NB4 (cell line): Measurements from ENCODE around the gene ZBTB43.

Source experiments
- MYC ChIP-seq: IDR thresholded peaks from 2 replicates; pipeline ENCODE4 v1.6.1; 2011; ENCODE audit warnings: low read depth, low read length
- TF ChIP-seq, protein P1 (sequence below): IDR thresholded peaks from one replicate; pipeline ENCODE4 v1.5.1; 2012; ENCODE audit warnings: low read depth, low read length

- TF ChIP-seq, protein P1, sequence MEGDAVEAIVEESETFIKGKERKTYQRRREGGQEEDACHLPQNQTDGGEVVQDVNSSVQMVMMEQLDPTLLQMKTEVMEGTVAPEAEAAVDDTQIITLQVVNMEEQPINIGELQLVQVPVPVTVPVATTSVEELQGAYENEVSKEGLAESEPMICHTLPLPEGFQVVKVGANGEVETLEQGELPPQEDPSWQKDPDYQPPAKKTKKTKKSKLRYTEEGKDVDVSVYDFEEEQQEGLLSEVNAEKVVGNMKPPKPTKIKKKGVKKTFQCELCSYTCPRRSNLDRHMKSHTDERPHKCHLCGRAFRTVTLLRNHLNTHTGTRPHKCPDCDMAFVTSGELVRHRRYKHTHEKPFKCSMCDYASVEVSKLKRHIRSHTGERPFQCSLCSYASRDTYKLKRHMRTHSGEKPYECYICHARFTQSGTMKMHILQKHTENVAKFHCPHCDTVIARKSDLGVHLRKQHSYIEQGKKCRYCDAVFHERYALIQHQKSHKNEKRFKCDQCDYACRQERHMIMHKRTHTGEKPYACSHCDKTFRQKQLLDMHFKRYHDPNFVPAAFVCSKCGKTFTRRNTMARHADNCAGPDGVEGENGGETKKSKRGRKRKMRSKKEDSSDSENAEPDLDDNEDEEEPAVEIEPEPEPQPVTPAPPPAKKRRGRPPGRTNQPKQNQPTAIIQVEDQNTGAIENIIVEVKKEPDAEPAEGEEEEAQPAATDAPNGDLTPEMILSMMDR = no peak
- TF ChIP-seq MYC = no peak
These were observed 4.2 kb downstream of the ZBTB43 start for GRCh38 chr9:126809068-126809467.
